Measurements from ENCODE around the gene PPM1H.

PPM1H gene

DNA sequence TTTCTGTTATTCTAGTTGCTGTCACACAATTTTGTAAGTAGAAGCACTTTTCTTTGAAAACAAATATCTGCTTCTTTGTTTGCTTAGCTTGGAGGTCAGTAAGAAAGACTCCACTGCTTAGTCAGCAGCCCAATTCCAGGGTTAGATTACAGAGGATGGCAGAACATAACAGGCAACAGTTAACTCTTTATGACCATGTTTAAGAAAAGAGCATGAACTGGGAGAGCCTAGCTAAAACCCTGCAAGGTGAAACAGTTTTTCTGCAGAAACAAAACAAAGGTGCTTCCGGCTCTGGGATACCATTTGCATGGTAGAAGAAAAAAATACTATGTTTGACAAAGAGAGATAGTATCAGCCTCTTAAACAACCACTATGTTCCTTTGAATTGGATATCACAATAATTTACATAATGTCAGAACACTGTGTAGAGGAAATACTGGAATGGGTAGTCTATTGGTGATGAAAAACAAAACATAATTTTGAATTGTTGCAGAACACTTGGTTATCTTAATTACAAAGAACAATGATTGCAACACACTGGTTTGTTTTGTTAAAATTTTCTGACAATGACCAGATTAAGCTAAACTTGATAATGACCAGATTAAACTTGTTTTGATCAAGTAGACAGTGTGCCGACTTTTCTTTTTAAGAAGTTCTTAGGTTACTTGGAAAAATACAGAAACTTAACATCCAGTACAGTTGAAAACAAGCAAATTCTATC lies 22.4 kb upstream of the PPM1H start:
- no peaks in the 10 kb centered on the region for H3K9me3 ChIP-seq (ENCODE audit: control insufficient read depth, insufficient read depth, low read depth, low read length)
- no peak overlapping the region for H3K4me3 ChIP-seq (ENCODE audit: low read depth, low read length)
- ChIA-PET POLR2A (no interaction called here), CTCF (interaction anchor here (0.6 to 0.9 kb wide), 2 partner anchors 19 to 124 kb away, joined by 3 read pairs; no protein-coding TSS in a partner anchor)
- H3K27ac ChIP-seq (ENCODE audit: extremely low read depth, low read depth, low read length), result no peak overlapping the region
- H3K36me3 ChIP-seq (ENCODE audit: control insufficient read depth in 2 of 2, insufficient read depth in 1 of 2, low read length in 2 of 2), result no peaks in the 10 kb centered on the region
- H3K4me1 ChIP-seq (ENCODE audit: control insufficient read depth, insufficient read depth, low read length), result peaks cover 20% of the 10 kb centered on the region
- no peak for TF ChIP-seq KLF7 (tag by site-specific recombination; IDR thresholded peaks at IDR 0.05; ENCODE audit: borderline replicate concordance)
- TF ChIP-seq, protein P1, sequence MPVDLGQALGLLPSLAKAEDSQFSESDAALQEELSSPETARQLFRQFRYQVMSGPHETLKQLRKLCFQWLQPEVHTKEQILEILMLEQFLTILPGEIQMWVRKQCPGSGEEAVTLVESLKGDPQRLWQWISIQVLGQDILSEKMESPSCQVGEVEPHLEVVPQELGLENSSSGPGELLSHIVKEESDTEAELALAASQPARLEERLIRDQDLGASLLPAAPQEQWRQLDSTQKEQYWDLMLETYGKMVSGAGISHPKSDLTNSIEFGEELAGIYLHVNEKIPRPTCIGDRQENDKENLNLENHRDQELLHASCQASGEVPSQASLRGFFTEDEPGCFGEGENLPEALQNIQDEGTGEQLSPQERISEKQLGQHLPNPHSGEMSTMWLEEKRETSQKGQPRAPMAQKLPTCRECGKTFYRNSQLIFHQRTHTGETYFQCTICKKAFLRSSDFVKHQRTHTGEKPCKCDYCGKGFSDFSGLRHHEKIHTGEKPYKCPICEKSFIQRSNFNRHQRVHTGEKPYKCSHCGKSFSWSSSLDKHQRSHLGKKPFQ (tag by site-specific recombination; IDR thresholded peaks at IDR 0.05), result no peak
- no peak for TF ChIP-seq ZBTB48 (tag by site-specific recombination; IDR thresholded peaks at IDR 0.05)
- no peak for TF ChIP-seq BCL6B (tag by site-specific recombination; IDR thresholded peaks at IDR 0.05)
- no peak for TF ChIP-seq SALL2 (tag by site-specific recombination; IDR thresholded peaks at IDR 0.05; ENCODE audit: borderline replicate concordance)
- TF ChIP-seq, protein P2, sequence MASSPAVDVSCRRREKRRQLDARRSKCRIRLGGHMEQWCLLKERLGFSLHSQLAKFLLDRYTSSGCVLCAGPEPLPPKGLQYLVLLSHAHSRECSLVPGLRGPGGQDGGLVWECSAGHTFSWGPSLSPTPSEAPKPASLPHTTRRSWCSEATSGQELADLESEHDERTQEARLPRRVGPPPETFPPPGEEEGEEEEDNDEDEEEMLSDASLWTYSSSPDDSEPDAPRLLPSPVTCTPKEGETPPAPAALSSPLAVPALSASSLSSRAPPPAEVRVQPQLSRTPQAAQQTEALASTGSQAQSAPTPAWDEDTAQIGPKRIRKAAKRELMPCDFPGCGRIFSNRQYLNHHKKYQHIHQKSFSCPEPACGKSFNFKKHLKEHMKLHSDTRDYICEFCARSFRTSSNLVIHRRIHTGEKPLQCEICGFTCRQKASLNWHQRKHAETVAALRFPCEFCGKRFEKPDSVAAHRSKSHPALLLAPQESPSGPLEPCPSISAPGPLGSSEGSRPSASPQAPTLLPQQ (tag by site-specific recombination; IDR thresholded peaks at IDR 0.05), result no peak
- TF ChIP-seq, protein P3, sequence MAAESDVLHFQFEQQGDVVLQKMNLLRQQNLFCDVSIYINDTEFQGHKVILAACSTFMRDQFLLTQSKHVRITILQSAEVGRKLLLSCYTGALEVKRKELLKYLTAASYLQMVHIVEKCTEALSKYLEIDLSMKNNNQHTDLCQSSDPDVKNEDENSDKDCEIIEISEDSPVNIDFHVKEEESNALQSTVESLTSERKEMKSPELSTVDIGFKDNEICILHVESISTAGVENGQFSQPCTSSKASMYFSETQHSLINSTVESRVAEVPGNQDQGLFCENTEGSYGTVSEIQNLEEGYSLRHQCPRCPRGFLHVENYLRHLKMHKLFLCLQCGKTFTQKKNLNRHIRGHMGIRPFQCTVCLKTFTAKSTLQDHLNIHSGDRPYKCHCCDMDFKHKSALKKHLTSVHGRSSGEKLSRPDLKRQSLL (tag by site-specific recombination; IDR thresholded peaks at IDR 0.05), result no peak
- TF ChIP-seq ZNF548 (tag by site-specific recombination; IDR thresholded peaks at IDR 0.05), result no peak
- TF ChIP-seq KLF10 (tag by site-specific recombination; IDR thresholded peaks at IDR 0.05), result no peak
- TF ChIP-seq ZNF600 (tag by site-specific recombination; IDR thresholded peaks at IDR 0.05), result peak; percentile 88
- TF ChIP-seq ZNF274 (IDR thresholded peaks at IDR 0.05; ENCODE audit: low read length), result no peak
- TF ChIP-seq ZNF274 (tag by site-specific recombination; IDR thresholded peaks at IDR 0.05; ENCODE audit: borderline replicate concordance), result no peak
- 0 out of 2 replicates have a peak, but pooled peaks have one; percentile 52 for TF ChIP-seq IKZF3 (tag by site-specific recombination; IDR thresholded peaks at IDR 0.05)
- TF ChIP-seq ZNF292 (tag by site-specific recombination; IDR thresholded peaks at IDR 0.05; ENCODE audit: borderline replicate concordance, low read depth), result no peak
- TF ChIP-seq ZNF664 (tag by site-specific recombination; IDR thresholded peaks at IDR 0.05), result no peak
- TF ChIP-seq ZNF423 (tag by site-specific recombination; IDR thresholded peaks at IDR 0.05), result no peak
- TF ChIP-seq ZXDB (tag by site-specific recombination; IDR thresholded peaks at IDR 0.05), result peak; percentile 55; the same call in 1 of the 2 replicates
- no peak for TF ChIP-seq ZNF324 (tag by site-specific recombination; IDR thresholded peaks at IDR 0.05)
- TF ChIP-seq ZNF843 (tag by site-specific recombination; IDR thresholded peaks at IDR 0.05), result peak; percentile 33; the same call in 1 of the 2 replicates
- no peak for TF ChIP-seq ZNF112 (tag by site-specific recombination; IDR thresholded peaks at IDR 0.05)
- TF ChIP-seq OSR2 (tag by site-specific recombination; IDR thresholded peaks at IDR 0.05), result peak; percentile 64; the same call in 1 of the 2 replicates
- no peak for TF ChIP-seq GLI4 (tag by site-specific recombination; IDR thresholded peaks at IDR 0.05)
- TF ChIP-seq FEZF1 (tag by site-specific recombination; IDR thresholded peaks at IDR 0.05), result peak; percentile 51
- TF ChIP-seq ZNF10 (tag by site-specific recombination; IDR thresholded peaks at IDR 0.05), result peak; percentile 77; the same call in 1 of the 2 replicates
- TF ChIP-seq, protein P4, sequence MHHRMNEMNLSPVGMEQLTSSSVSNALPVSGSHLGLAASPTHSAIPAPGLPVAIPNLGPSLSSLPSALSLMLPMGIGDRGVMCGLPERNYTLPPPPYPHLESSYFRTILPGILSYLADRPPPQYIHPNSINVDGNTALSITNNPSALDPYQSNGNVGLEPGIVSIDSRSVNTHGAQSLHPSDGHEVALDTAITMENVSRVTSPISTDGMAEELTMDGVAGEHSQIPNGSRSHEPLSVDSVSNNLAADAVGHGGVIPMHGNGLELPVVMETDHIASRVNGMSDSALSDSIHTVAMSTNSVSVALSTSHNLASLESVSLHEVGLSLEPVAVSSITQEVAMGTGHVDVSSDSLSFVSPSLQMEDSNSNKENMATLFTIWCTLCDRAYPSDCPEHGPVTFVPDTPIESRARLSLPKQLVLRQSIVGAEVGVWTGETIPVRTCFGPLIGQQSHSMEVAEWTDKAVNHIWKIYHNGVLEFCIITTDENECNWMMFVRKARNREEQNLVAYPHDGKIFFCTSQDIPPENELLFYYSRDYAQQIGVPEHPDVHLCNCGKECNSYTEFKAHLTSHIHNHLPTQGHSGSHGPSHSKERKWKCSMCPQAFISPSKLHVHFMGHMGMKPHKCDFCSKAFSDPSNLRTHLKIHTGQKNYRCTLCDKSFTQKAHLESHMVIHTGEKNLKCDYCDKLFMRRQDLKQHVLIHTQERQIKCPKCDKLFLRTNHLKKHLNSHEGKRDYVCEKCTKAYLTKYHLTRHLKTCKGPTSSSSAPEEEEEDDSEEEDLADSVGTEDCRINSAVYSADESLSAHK (tag by site-specific recombination; IDR thresholded peaks at IDR 0.05), result 0 out of 2 replicates have a peak, but pooled peaks have one; percentile 27
- TF ChIP-seq, protein P5, sequence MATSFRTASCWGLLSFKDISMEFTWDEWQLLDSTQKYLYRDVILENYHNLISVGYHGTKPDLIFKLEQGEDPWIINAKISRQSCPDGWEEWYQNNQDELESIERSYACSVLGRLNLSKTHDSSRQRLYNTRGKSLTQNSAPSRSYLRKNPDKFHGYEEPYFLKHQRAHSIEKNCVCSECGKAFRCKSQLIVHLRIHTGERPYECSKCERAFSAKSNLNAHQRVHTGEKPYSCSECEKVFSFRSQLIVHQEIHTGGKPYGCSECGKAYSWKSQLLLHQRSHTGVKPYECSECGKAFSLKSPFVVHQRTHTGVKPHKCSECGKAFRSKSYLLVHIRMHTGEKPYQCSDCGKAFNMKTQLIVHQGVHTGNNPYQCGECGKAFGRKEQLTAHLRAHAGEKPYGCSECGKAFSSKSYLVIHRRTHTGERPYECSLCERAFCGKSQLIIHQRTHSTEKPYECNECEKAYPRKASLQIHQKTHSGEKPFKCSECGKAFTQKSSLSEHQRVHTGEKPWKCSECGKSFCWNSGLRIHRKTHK (tag by site-specific recombination; IDR thresholded peaks at IDR 0.05), result no peak
- TF ChIP-seq, protein P6, sequence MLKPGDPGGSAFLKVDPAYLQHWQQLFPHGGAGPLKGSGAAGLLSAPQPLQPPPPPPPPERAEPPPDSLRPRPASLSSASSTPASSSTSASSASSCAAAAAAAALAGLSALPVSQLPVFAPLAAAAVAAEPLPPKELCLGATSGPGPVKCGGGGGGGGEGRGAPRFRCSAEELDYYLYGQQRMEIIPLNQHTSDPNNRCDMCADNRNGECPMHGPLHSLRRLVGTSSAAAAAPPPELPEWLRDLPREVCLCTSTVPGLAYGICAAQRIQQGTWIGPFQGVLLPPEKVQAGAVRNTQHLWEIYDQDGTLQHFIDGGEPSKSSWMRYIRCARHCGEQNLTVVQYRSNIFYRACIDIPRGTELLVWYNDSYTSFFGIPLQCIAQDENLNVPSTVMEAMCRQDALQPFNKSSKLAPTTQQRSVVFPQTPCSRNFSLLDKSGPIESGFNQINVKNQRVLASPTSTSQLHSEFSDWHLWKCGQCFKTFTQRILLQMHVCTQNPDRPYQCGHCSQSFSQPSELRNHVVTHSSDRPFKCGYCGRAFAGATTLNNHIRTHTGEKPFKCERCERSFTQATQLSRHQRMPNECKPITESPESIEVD (tag by site-specific recombination; IDR thresholded peaks at IDR 0.05), result peak; percentile 97
